Body of pancreas (tissue), 4 donors: ENCODE data around the gene CCER1.

Experiments
- CTCF ChIP-seq, 7 experiments: fragments of 450-650 bp in 4 of 7; fragments of 200-600 bp in 3 of 7; sonication (generic) in 3 of 7; IDR thresholded peaks; one replicate each; pipeline ENCODE4 v1.5.1; 2016 to 2019; ENCODE audit warnings: antibody characterized with exemption in 7 of 7
- POLR2A ChIP-seq, 3 donors: fragments of 450-650 bp; IDR thresholded peaks; one replicate each; pipeline ENCODE4 v1.6.1; 2016; ENCODE audit warnings: antibody characterized with exemption in 3 of 3, mild to moderate bottlenecking in 2 of 3

GRCh38 chr12:90936230-90937005 lies 18.6 kb downstream of the CCER1 start:
- no peak for TF ChIP-seq CTCF (IDR thresholded peaks at IDR 0.05)
- TF ChIP-seq POLR2A (IDR thresholded peaks at IDR 0.05): no peak
